NCI-H2227 treated with DMSO at 0.1 percent for 48 hours (cell line): ENCODE measurements around the gene F7.

ENCODE experiments used
- DNase-seq: peaks from one replicate; lab custom pipeline; 2025; lab: John Stamatoyannopoulos, UW

Gene F7

GRCh38 chr13:113138792-113139551 lies 33.4 kb downstream of the F7 start:
- DNase-seq, result no peak

- DNase-seq, result no peak
Observed at GRCh38 chr13:113139577-113139976, 34.0 kb downstream of the F7 start.

- DNase-seq, result no peak
Observed at GRCh38 chr13:113140677-113141600, 35.3 kb downstream of the F7 start.

- DNase-seq, result no peak
Observed at GRCh38 chr13:113141601-113141970, 36.0 kb downstream of the F7 start.

GRCh38 chr13:113142876-113143275 lies 37.3 kb downstream of the F7 start:
- no peak for DNase-seq

- no peak for DNase-seq
Observed at GRCh38 chr13:113143466-113144254, 38.1 kb downstream of the F7 start.

- no peak for DNase-seq
Observed at GRCh38 chr13:113144255-113144629, 38.7 kb downstream of the F7 start.

GRCh38 chr13:113145496-113145895 lies 39.9 kb downstream of the F7 start:
- no peak for DNase-seq

- DNase-seq, result no peak
Observed at GRCh38 chr13:113145911-113146598, 40.5 kb downstream of the F7 start.

GRCh38 chr13:113146750-113147149 lies 41.2 kb downstream of the F7 start:
- DNase-seq, result no peak

- no peak for DNase-seq
Observed at GRCh38 chr13:113147206-113147605, 41.6 kb downstream of the F7 start.

GRCh38 chr13:113148407-113148806 lies 42.8 kb downstream of the F7 start:
- no peak for DNase-seq

- no peak for DNase-seq
Observed at GRCh38 chr13:113148940-113149503, 43.4 kb downstream of the F7 start.

- DNase-seq, result no peak
Observed at GRCh38 chr13:113149711-113150549, 44.3 kb downstream of the F7 start.

- DNase-seq, result no peak
Observed at GRCh38 chr13:113150550-113151365, 45.2 kb downstream of the F7 start.

GRCh38 chr13:113151745-113152690 lies 46.4 kb downstream of the F7 start:
- no peak for DNase-seq

GRCh38 chr13:113152691-113152983 lies 47.0 kb downstream of the F7 start:
- no peak for DNase-seq

- no peak for DNase-seq
Observed at GRCh38 chr13:113152984-113153809, 47.6 kb downstream of the F7 start.
